ENCODE measurements around the gene LLGL2. TPM values are rescaled to one million over a fixed set of nuclear protein-coding genes. Genes with fewer than 3 reads are reported as not detected.

Gene LLGL2
- total RNA-seq, 2 experiments from 2014 or later, result 12.6 to 21.6 TPM

- Histone ChIP-seq H2AFZ (ENCODE audit: low read length) (no peak overlapping the region), H3K36me3 (ENCODE audit: insufficient read depth, low read length) (no peaks in the 10 kb centered on the region), H3K79me2 (ENCODE audit: insufficient read depth, low read depth, low read length) (no peaks in the 10 kb centered on the region), H3K4me2 (ENCODE audit: low read length) (no peak overlapping the region), H3K9me2 (ENCODE audit: insufficient read depth, low read length) (no peaks in the 10 kb centered on the region), H4K20me1 (ENCODE audit: insufficient read depth, low read length) (no peaks in the 10 kb centered on the region), H3K27ac (ENCODE audit: low read depth, low read length, poor library complexity, severe bottlenecking) (no peak overlapping the region), H3K4me3 (ENCODE audit: low read depth, low read length, poor library complexity, severe bottlenecking) (no peak overlapping the region), H3K4me1 (ENCODE audit: insufficient read depth, low read length, poor library complexity, severe bottlenecking) (peaks cover 5% of the 10 kb centered on the region), H3K9me3 (ENCODE audit: low read length) (no peaks in the 10 kb centered on the region)
- TF ChIP-seq EZH2phosphoT487 (IDR thresholded peaks at IDR 0.05; ENCODE audit: borderline replicate concordance, low read depth, low read length) (no peak), CTCF (conservative IDR thresholded peaks at IDR 0.05; ENCODE audit: low read length) (no peak)
- no peak for DNase-seq (ENCODE audit: low spot score)
- intact Hi-C loops (cut with micrococcal nuclease; ENCODE audit: unreplicated experiment), result no loop called here
- BruUV-seq (replicated peaks), result no TSS peak
- ChIA-PET POLR2A (no interaction called here), CTCF (ENCODE audit: unreplicated experiment) (no interaction called here)
Measured at GRCh38 chr17:75595284-75595919, 69.9 kb downstream of the LLGL2 start.

DNA sequence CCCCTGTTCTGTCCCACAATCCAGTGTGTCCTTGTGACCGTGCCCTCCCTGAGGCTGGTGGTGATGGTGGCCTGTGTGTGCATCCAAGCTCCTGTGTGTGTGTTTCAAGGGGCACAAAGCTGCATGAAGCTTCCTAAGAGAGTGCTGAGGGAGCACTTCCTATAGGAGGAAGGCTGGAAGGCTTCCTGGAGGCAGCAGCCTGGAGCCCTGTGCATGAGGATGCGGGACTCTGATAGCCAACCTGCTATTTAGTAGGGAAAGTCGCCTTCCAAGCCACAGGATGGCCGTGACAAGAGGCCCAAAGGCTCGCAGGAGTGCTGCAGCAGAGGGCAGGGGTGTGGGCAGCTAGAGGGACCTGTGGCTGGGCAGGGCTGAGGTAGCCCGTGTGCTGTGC lies 70.4 kb downstream of the LLGL2 start:
- intact Hi-C loops (cut with micrococcal nuclease; ENCODE audit: unreplicated experiment), result no loop called here
- Histone ChIP-seq H3K9me2 (ENCODE audit: insufficient read depth, low read length) (no peaks in the 10 kb centered on the region), H3K79me2 (ENCODE audit: insufficient read depth, low read depth, low read length) (no peaks in the 10 kb centered on the region), H3K27ac (ENCODE audit: low read depth, low read length, poor library complexity, severe bottlenecking) (no peak overlapping the region), H4K20me1 (ENCODE audit: insufficient read depth, low read length) (no peaks in the 10 kb centered on the region), H3K4me1 (ENCODE audit: insufficient read depth, low read length, poor library complexity, severe bottlenecking) (peaks cover under 1% of the 10 kb centered on the region), H3K36me3 (ENCODE audit: insufficient read depth, low read length) (no peaks in the 10 kb centered on the region), H2AFZ (ENCODE audit: low read length) (no peak overlapping the region), H3K9me3 (ENCODE audit: low read length) (no peaks in the 10 kb centered on the region), H3K4me3 (ENCODE audit: low read depth, low read length, poor library complexity, severe bottlenecking) (no peak overlapping the region), H3K4me2 (ENCODE audit: low read length) (no peak overlapping the region)
- ChIA-PET CTCF (ENCODE audit: unreplicated experiment) (no interaction called here), POLR2A (no interaction called here)
- TF ChIP-seq CTCF (conservative IDR thresholded peaks at IDR 0.05; ENCODE audit: low read length) (no peak), EZH2phosphoT487 (IDR thresholded peaks at IDR 0.05; ENCODE audit: borderline replicate concordance, low read depth, low read length) (no peak)
- DNase-seq (ENCODE audit: low spot score), result no peak
- no TSS peak for BruUV-seq (replicated peaks)

DNA sequence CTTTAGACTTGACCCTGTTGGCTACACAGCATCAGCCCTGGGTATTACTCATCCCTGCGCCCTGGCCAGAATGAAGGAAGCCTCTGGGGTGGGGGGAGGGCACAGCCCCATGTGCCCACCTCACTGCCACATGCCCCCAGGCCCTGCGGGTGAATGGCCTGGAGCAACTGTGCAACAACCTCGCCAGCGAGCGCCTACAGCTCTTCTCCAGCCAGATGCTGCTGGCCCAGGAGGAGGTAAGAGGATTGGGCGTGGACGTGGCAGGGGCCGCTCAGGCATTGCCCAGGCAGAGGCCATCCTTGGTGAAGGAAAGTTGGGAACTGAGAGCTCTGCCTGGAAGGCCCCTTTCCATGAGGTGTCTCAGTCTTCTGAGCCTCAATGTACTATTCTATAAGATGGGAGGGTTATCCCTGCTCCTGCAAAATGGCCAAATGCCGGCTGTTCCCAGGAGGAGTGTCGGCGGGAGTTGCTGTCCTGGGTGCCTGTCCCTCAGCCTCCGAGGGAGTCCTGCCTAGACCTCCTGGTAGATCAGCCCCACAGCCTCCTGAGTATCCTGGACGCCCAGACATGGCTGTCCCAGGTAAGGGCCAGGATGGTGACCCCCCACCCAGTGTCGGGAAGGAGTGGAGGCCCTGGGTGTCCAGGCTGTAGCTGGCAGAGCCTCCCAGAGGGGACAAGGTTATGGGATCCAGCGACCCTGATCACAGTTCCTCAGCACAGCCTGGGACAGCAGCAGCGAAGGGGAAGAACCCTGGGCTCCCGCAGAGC lies 71.0 kb downstream of the LLGL2 start:
- intact Hi-C loops (cut with micrococcal nuclease; ENCODE audit: unreplicated experiment), result no loop called here
- TF ChIP-seq EZH2phosphoT487 (IDR thresholded peaks at IDR 0.05; ENCODE audit: borderline replicate concordance, low read depth, low read length), result no peak
- TF ChIP-seq CTCF (conservative IDR thresholded peaks at IDR 0.05; ENCODE audit: low read length), result no peak
- BruUV-seq (replicated peaks), result no TSS peak
- no peak for DNase-seq (ENCODE audit: low spot score)
- no peaks in the 10 kb centered on the region for H4K20me1 ChIP-seq (ENCODE audit: insufficient read depth, low read length)
- H3K9me3 ChIP-seq (ENCODE audit: low read length), result no peaks in the 10 kb centered on the region
- no peaks in the 10 kb centered on the region for H3K9me2 ChIP-seq (ENCODE audit: insufficient read depth, low read length)
- H3K4me1 ChIP-seq (ENCODE audit: insufficient read depth, low read length, poor library complexity, severe bottlenecking), result no peaks in the 10 kb centered on the region
- H3K4me2 ChIP-seq (ENCODE audit: low read length), result no peak overlapping the region
- POLR2A ChIA-PET, result no interaction called here
- H3K36me3 ChIP-seq (ENCODE audit: insufficient read depth, low read length), result no peaks in the 10 kb centered on the region
- H3K4me3 ChIP-seq (ENCODE audit: low read depth, low read length, poor library complexity, severe bottlenecking), result no peak overlapping the region
- H2AFZ ChIP-seq (ENCODE audit: low read length), result no peak overlapping the region
- no peak overlapping the region for H3K27ac ChIP-seq (ENCODE audit: low read depth, low read length, poor library complexity, severe bottlenecking)
- CTCF ChIA-PET (ENCODE audit: unreplicated experiment), result no interaction called here
- H3K79me2 ChIP-seq (ENCODE audit: insufficient read depth, low read depth, low read length), result no peaks in the 10 kb centered on the region
